ENCODE data around the gene BMPR1B.

GRCh38 chr4:94804650-94805049 lies 46.9 kb downstream of the BMPR1B start:
- TF ChIP-seq HDAC2 (IDR thresholded peaks at IDR 0.05) (no peak), CTCF (IDR thresholded peaks at IDR 0.05) (no peak), POLR2AphosphoS2 (conservative IDR thresholded peaks at IDR 0.05; ENCODE audit: low read length) (no peak), NR3C1 (IDR thresholded peaks at IDR 0.05) (no peak), CHD4 (IDR thresholded peaks at IDR 0.05; ENCODE audit: borderline replicate concordance) (no peak), HOXA7 (CRISPR knock-in tag; IDR thresholded peaks at IDR 0.05) (no peak), PHF8 (IDR thresholded peaks at IDR 0.05; ENCODE audit: borderline replicate concordance, low read depth) (no peak), EP300 (IDR thresholded peaks at IDR 0.05) (no peak), RCOR1 (IDR thresholded peaks at IDR 0.05; ENCODE audit: low read depth, low read length) (no peak), HMGXB4 (CRISPR knock-in tag; IDR thresholded peaks at IDR 0.05; ENCODE audit: borderline replicate concordance) (no peak), SMC3 (IDR thresholded peaks at IDR 0.05) (no peak), POLR2A (IDR thresholded peaks at IDR 0.05; ENCODE audit: low read length) (no peak), REST (IDR thresholded peaks at IDR 0.05) (no peak), MAFK (IDR thresholded peaks at IDR 0.05; ENCODE audit: partially characterized antibody) (no peak)
